NCI-H146 (cell line): ENCODE results near the gene SIRT6.
"Not testable (repeated sequence)": the region's sequence is repeated elsewhere in the genome, so short reads cannot be mapped to it uniquely, and the experiment has no call there.

ENCODE experiments used
- DNase-seq: peaks from one replicate; lab custom pipeline; 2025; lab: John Stamatoyannopoulos, UW

Gene SIRT6

GRCh38 chr19:4182084-4182810 is at the start of gene SIRT6, which contains the start of gene ANKRD24:
SIRT6 (minus strand) TSS chr19:4182563; CDS start chr19:4182539, 24 bp downstream.
ANKRD24 (plus strand) TSS chr19:4182689; CDS start chr19:4186426, 3,737 bp downstream.
- peak; percentile 91 for DNase-seq

- not testable (repeated sequence) for DNase-seq
Observed at GRCh38 chr19:4232139-4232538, 49.8 kb upstream of the SIRT6 start.

- DNase-seq = not testable (repeated sequence)
Observed at GRCh38 chr19:4231521-4231920, 49.2 kb upstream of the SIRT6 start.

GRCh38 chr19:4230237-4230636 is 47.9 kb upstream of the SIRT6 start:
- DNase-seq = not testable (repeated sequence)

- no peak for DNase-seq
Observed at GRCh38 chr19:4229179-4229931, 47.0 kb upstream of the SIRT6 start, which contains the start of gene EBI3. EBI3 (plus strand) TSS chr19:4229523; CDS start chr19:4229551, 28 bp downstream.

- no peak for DNase-seq
Observed at GRCh38 chr19:4228765-4229178, 46.4 kb upstream of the SIRT6 start.

- no peak for DNase-seq
Observed at GRCh38 chr19:4227771-4228170, 45.4 kb upstream of the SIRT6 start.

- no peak for DNase-seq
Observed at GRCh38 chr19:4225885-4226284, 43.5 kb upstream of the SIRT6 start.

- no peak for DNase-seq
Observed at GRCh38 chr19:4224470-4224869, 42.1 kb upstream of the SIRT6 start.

GRCh38 chr19:4220188-4220587 is 37.8 kb upstream of the SIRT6 start:
- DNase-seq = no peak

- not testable (repeated sequence) for DNase-seq
Observed at GRCh38 chr19:4218523-4218922, 36.2 kb upstream of the SIRT6 start.

- no peak for DNase-seq
Observed at GRCh38 chr19:4217429-4218264, 35.3 kb upstream of the SIRT6 start.

- DNase-seq = no peak
Observed at GRCh38 chr19:4216846-4217245, 34.5 kb upstream of the SIRT6 start.

- no peak for DNase-seq
Observed at GRCh38 chr19:4215807-4216206, 33.4 kb upstream of the SIRT6 start.

GRCh38 chr19:4213116-4213515 is 30.8 kb upstream of the SIRT6 start:
- DNase-seq = no peak

- DNase-seq = no peak
Observed at GRCh38 chr19:4210166-4210731, 27.9 kb upstream of the SIRT6 start.

- peak; percentile 30 for DNase-seq
Observed at GRCh38 chr19:4208385-4209094, 26.2 kb upstream of the SIRT6 start.

GRCh38 chr19:4206818-4207484 is 24.6 kb upstream of the SIRT6 start:
- DNase-seq = peak; percentile 26

- no peak for DNase-seq
Observed at GRCh38 chr19:4201798-4202197, 19.4 kb upstream of the SIRT6 start.

- no peak for DNase-seq
Observed at GRCh38 chr19:4200940-4201542, 18.7 kb upstream of the SIRT6 start.
